HCT116 (cell line): ENCODE data around the gene ATP8A2. TPM values are rescaled to one million over a fixed set of nuclear protein-coding genes. Genes with fewer than 3 reads are reported as not detected.

Experiments
- ATAC-seq: fragments of 200-7000 bp; cut with Tn5 transposase; 2 replicates; pipeline ENCODE4 v1.9.1; 2020; ENCODE audit warnings: mild to moderate bottlenecking, moderate library complexity
- BruUV-seq: library from RNA; stranded (reverse); fragments of 400-500 nt; replicated peaks from 2 replicates; lab custom pipeline; 2021; lab: Mats Ljungman, UMichigan
- CTCF ChIA-PET: fragments of 300-600 bp; sonication (Branson Sonifier 250); formaldehyde crosslinking; loops from one replicate; lab custom pipeline; 2021; ENCODE audit warnings: antibody characterized with exemption; lab: Charles Lee
- POLR2A ChIA-PET: fragments of 300-600, 350-600 bp; sonication (Branson Sonifier 250); formaldehyde crosslinking; loops from one replicate; lab custom pipeline; 2021; ENCODE audit warnings: antibody characterized with exemption; lab: Charles Lee
- RAD21 ChIA-PET, 2 experiments: fragments of 300-600 bp; sonication (Branson Sonifier 250); formaldehyde crosslinking; loops; one replicate each; lab custom pipeline; 2023; ENCODE audit warnings: low total read pairs in 2 of 2; ENCODE audit not compliant: uncharacterized antibody in 2 of 2, unreplicated experiment in 2 of 2, low non-redundant PET in 1 of 2; lab: Charles Lee
- DNase-seq: peaks from one replicate; pipeline ENCODE4 v3.0.0-alpha.2; 2010; ENCODE audit warnings: low read depth, low spot score
- H2AFZ ChIP-seq: fragments of 200-600 bp; shearing (Covaris generic), sonication (generic); 2 replicates; pipeline ENCODE4 v1.6.1; 2017; ENCODE audit warnings: low read depth, mixed run types, mixed read lengths, antibody characterized with exemption, low read length; ENCODE audit not compliant: poor library complexity, severe bottlenecking
- H3K27ac ChIP-seq: 2 replicates; pipeline ENCODE4 v1.5.1; 2012; ENCODE audit warnings: low read depth, low read length
- H3K27me3 ChIP-seq: fragments of 200-600 bp; sonication (generic); 2 replicates; pipeline ENCODE4 v1.6.1; 2016; ENCODE audit warnings: mixed run types, low read length, mixed read lengths; ENCODE audit not compliant: insufficient read depth
- H3K36me3 ChIP-seq, 2 experiments: fragments of 200-500 bp in 1 of 2; fragments of 200-600 bp in 1 of 2; sonication (Bioruptor generic) in 1 of 2; sonication (generic) in 1 of 2; 2 replicates each; pipeline versions ENCODE4 v1.5.1 to v1.6.1; 2014 to 2016; ENCODE audit warnings: low read length in 2 of 2, inconsistent platforms in 1 of 2, mixed read lengths in 1 of 2, mixed run types in 1 of 2; ENCODE audit not compliant: insufficient read depth in 2 of 2, control insufficient read depth in 1 of 2
- H3K4me1 ChIP-seq, 2 experiments: fragments of 200-600 bp in 1 of 2; sonication (generic) in 1 of 2; 2 replicates each; pipeline versions ENCODE4 v1.5.1 to v1.6.1; 2012 to 2017; ENCODE audit warnings: low read length in 2 of 2, inconsistent platforms in 1 of 2, mild to moderate bottlenecking in 1 of 2, mixed read lengths in 1 of 2, mixed run types in 1 of 2, moderate library complexity in 1 of 2; ENCODE audit not compliant: insufficient read depth in 2 of 2, control insufficient read depth in 1 of 2
- H3K4me2 ChIP-seq: fragments of 200-600 bp; sonication (generic); 2 replicates; pipeline ENCODE4 v1.6.1; 2017; ENCODE audit warnings: mixed run types, low read length, mixed read lengths
- H3K4me3 ChIP-seq, 2 experiments: fragments of 200-600 bp in 1 of 2; sonication (generic) in 1 of 2; replicated peaks in 1 of 2; 2 replicates each; pipeline ENCODE4 v1.5.1; 2011 to 2016; ENCODE audit warnings: low read length in 2 of 2, control low read depth in 1 of 2, low read depth in 1 of 2, mild to moderate bottlenecking in 1 of 2, mixed read lengths in 1 of 2, mixed run types in 1 of 2
- H3K79me2 ChIP-seq: fragments of 200-600 bp; sonication (generic); 2 replicates; pipeline ENCODE4 v1.6.1; 2017; ENCODE audit warnings: mild to moderate bottlenecking, mixed run types, low read length, moderate library complexity, mixed read lengths; ENCODE audit not compliant: insufficient read depth
- H3K9ac ChIP-seq: fragments of 200-600 bp; sonication (generic); 2 replicates; pipeline ENCODE4 v1.6.1; 2016; ENCODE audit warnings: low read length, mixed read lengths
- H3K9me2 ChIP-seq: fragments of 200-600 bp; sonication (generic), shearing (Covaris generic); 2 replicates; pipeline ENCODE4 v1.6.1; 2017; ENCODE audit warnings: mixed run types, mild to moderate bottlenecking, moderate library complexity; ENCODE audit not compliant: insufficient read depth
- H3K9me3 ChIP-seq, 2 experiments: fragments of 200-500 bp in 1 of 2; fragments of 200-600 bp in 1 of 2; sonication (Bioruptor generic) in 1 of 2; sonication (generic) in 1 of 2; 2 replicates each; pipeline ENCODE4 v1.6.1; 2014 to 2017; ENCODE audit warnings: low read length in 2 of 2, mixed read lengths in 2 of 2, inconsistent platforms in 1 of 2, low read depth in 1 of 2, mild to moderate bottlenecking in 1 of 2, mixed run types in 1 of 2, moderate library complexity in 1 of 2; ENCODE audit not compliant: control insufficient read depth in 1 of 2, insufficient read depth in 1 of 2
- H4K20me1 ChIP-seq: fragments of 200-600 bp; sonication (generic), shearing (Covaris generic); 2 replicates; pipeline ENCODE4 v1.6.1; 2017; ENCODE audit warnings: mixed run types, mild to moderate bottlenecking, moderate library complexity; ENCODE audit not compliant: insufficient read depth
- CEBPB ChIP-seq: IDR thresholded peaks from 2 replicates; pipeline ENCODE4 v1.6.1; 2012; ENCODE audit warnings: low read depth
- ELF1 ChIP-seq: IDR thresholded peaks from 2 replicates; pipeline ENCODE4 v1.6.1; 2012; ENCODE audit warnings: low read depth, borderline replicate concordance
- EZH2phosphoT487 ChIP-seq: fragments of 200-600 bp; IDR thresholded peaks from 2 replicates; pipeline ENCODE4 v1.6.1; 2018; ENCODE audit warnings: antibody characterized with exemption, borderline replicate concordance
- JUND ChIP-seq: IDR thresholded peaks from 2 replicates; pipeline ENCODE4 v1.6.1; 2012
- POLR2AphosphoS5 ChIP-seq: IDR thresholded peaks from 2 replicates; pipeline ENCODE4 v1.6.1; 2011; ENCODE audit warnings: mild to moderate bottlenecking, low read depth, low read length, moderate library complexity
- RAD21 ChIP-seq: IDR thresholded peaks from 2 replicates; pipeline ENCODE4 v1.6.1; 2012; ENCODE audit warnings: low read depth, mild to moderate bottlenecking
- SIN3A ChIP-seq: IDR thresholded peaks from 2 replicates; pipeline ENCODE4 v1.6.1; 2012; ENCODE audit warnings: low read depth
- SP1 ChIP-seq: IDR thresholded peaks from 2 replicates; pipeline ENCODE4 v1.6.1; 2012; ENCODE audit warnings: low read depth
- SRF ChIP-seq: IDR thresholded peaks from 2 replicates; pipeline ENCODE4 v1.6.1; 2012; ENCODE audit warnings: low read depth
- TCF7L2 ChIP-seq: IDR thresholded peaks from 2 replicates; pipeline ENCODE4 v1.7.0; 2011; ENCODE audit warnings: borderline replicate concordance, inconsistent platforms; ENCODE audit not compliant: insufficient read depth, insufficient read length; ENCODE audit errors: extremely low read depth
- YY1 ChIP-seq: IDR thresholded peaks from 2 replicates; pipeline ENCODE4 v1.6.1; 2011; ENCODE audit warnings: low read length, low read depth, moderate library complexity, mild to moderate bottlenecking; ENCODE audit not compliant: insufficient replicate concordance; ENCODE audit errors: extremely low read depth
- ZFX ChIP-seq: fragments of 450-650 bp; IDR thresholded peaks from 2 replicates; pipeline ENCODE4 v1.6.1; 2017
- intact Hi-C: fragments of 100-400 bp; cut with micrococcal nuclease; formaldehyde crosslinking; loops from 2 replicates; pipeline ENCODE4 v1.10.0; 2022
- total RNA-seq: library from RNA; stranded (reverse); gene quantifications from one replicate; pipeline ENCODE4 v1.2.1, GENCODE V29; 2021; ENCODE audit not compliant: unreplicated experiment
- TF ChIP-seq, protein P1 (sequence below): IDR thresholded peaks from 2 replicates; pipeline ENCODE4 v1.6.1; 2012
- TF ChIP-seq, protein P2 (sequence below): IDR thresholded peaks from 2 replicates; pipeline ENCODE4 v1.6.1; 2012
- TF ChIP-seq, protein P3 (sequence below): IDR thresholded peaks from 2 replicates; pipeline ENCODE4 v1.6.1; 2011; ENCODE audit warnings: mild to moderate bottlenecking, low read length, moderate library complexity; ENCODE audit not compliant: insufficient replicate concordance; ENCODE audit errors: extremely low read depth
- TF ChIP-seq, protein P4 (sequence below), 3 experiments: fragments of 200-600 bp in 1 of 3; sonication (generic) in 1 of 3; IDR thresholded peaks in 2 of 3; conservative IDR thresholded peaks in 1 of 3; 2 replicates each; pipeline ENCODE4 v1.5.1; 2012 to 2017; ENCODE audit warnings: low read depth in 2 of 3, low read length in 2 of 3, antibody characterized with exemption in 1 of 3, borderline replicate concordance in 1 of 3, control low read depth in 1 of 3, mild to moderate bottlenecking in 1 of 3, mixed read lengths in 1 of 3, mixed run types in 1 of 3, moderate library complexity in 1 of 3; ENCODE audit not compliant: insufficient read depth in 1 of 3

ATP8A2 gene
- total RNA-seq, 1 experiment from 2014 or later, result not detected

DNA sequence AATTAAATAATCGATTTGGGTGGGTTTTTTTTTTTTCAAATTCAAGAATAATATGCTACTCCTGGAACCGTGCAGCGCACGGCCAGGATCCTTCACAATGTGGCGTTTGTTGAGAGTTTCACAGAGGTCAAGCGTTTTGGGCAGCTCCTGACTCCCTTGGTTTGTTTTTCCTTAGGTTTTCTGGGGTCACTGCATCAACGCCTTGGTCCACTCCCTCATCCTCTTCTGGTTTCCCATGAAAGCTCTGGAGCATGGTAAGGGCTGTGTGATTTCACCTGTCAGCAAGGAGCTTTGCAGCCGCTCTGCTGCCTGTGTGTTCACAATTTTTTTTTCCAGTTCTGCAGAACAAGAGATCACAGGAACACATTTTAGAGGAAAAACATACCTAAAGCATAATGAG is 467.6 kb downstream of the ATP8A2 start:
- intact Hi-C loops, result no loop called here
- H3K79me2 ChIP-seq, result no peaks in the 10 kb centered on the region
- no peaks in the 10 kb centered on the region for H3K9me3 ChIP-seq
- H4K20me1 ChIP-seq, result no peaks in the 10 kb centered on the region
- BruUV-seq, result no TSS peak
- DNase-seq, result no peak
- CTCF ChIA-PET, result no interaction called here
- no peaks in the 10 kb centered on the region for H3K9me2 ChIP-seq
- H3K36me3 ChIP-seq, result no peaks in the 10 kb centered on the region
- no peak overlapping the region for H3K4me2 ChIP-seq
- POLR2A ChIA-PET, result interaction anchor here (0.6 kb wide), 1 partner anchor 10 kb away, joined by 4 read pairs; no protein-coding TSS in a partner anchor
- H3K9ac ChIP-seq, result no peak overlapping the region
- RAD21 ChIA-PET, result no interaction called here
- H2AFZ ChIP-seq, result no peak overlapping the region
- TF ChIP-seq, protein P1, sequence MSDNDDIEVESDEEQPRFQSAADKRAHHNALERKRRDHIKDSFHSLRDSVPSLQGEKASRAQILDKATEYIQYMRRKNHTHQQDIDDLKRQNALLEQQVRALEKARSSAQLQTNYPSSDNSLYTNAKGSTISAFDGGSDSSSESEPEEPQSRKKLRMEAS, result no peak
- TF ChIP-seq ELF1 (no peak), SRF (no peak), JUND (no peak), EZH2phosphoT487 (no peak), CEBPB (no peak), TCF7L2 (no peak), YY1 (no peak), ZFX (no peak), RAD21 (no peak), SIN3A (no peak), POLR2AphosphoS5 (no peak), SP1 (no peak)
- TF ChIP-seq, protein P2, sequence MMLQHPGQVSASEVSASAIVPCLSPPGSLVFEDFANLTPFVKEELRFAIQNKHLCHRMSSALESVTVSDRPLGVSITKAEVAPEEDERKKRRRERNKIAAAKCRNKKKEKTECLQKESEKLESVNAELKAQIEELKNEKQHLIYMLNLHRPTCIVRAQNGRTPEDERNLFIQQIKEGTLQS, result no peak
- TF ChIP-seq, protein P3, sequence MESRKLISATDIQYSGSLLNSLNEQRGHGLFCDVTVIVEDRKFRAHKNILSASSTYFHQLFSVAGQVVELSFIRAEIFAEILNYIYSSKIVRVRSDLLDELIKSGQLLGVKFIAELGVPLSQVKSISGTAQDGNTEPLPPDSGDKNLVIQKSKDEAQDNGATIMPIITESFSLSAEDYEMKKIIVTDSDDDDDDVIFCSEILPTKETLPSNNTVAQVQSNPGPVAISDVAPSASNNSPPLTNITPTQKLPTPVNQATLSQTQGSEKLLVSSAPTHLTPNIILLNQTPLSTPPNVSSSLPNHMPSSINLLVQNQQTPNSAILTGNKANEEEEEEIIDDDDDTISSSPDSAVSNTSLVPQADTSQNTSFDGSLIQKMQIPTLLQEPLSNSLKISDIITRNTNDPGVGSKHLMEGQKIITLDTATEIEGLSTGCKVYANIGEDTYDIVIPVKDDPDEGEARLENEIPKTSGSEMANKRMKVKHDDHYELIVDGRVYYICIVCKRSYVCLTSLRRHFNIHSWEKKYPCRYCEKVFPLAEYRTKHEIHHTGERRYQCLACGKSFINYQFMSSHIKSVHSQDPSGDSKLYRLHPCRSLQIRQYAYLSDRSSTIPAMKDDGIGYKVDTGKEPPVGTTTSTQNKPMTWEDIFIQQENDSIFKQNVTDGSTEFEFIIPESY, result no peak
- TF ChIP-seq, protein P4, sequence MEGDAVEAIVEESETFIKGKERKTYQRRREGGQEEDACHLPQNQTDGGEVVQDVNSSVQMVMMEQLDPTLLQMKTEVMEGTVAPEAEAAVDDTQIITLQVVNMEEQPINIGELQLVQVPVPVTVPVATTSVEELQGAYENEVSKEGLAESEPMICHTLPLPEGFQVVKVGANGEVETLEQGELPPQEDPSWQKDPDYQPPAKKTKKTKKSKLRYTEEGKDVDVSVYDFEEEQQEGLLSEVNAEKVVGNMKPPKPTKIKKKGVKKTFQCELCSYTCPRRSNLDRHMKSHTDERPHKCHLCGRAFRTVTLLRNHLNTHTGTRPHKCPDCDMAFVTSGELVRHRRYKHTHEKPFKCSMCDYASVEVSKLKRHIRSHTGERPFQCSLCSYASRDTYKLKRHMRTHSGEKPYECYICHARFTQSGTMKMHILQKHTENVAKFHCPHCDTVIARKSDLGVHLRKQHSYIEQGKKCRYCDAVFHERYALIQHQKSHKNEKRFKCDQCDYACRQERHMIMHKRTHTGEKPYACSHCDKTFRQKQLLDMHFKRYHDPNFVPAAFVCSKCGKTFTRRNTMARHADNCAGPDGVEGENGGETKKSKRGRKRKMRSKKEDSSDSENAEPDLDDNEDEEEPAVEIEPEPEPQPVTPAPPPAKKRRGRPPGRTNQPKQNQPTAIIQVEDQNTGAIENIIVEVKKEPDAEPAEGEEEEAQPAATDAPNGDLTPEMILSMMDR (IDR thresholded peaks at IDR 0.05 in 2 of 3, conservative IDR thresholded peaks at IDR 0.05 in 1 of 3; ENCODE audit: borderline replicate concordance in 1 of 3, insufficient read depth in 1 of 3, low read depth in 2 of 3, low read length in 2 of 3), result no peak
- TF ChIP-seq, all 23 proteins: peak for 0
- Histone ChIP-seq H3K27ac (no peak overlapping the region), H3K4me3 (no peak overlapping the region), H3K27me3 (peaks cover 20% of the 10 kb centered on the region), H3K4me1 (no peaks in the 10 kb centered on the region)
- ATAC-seq, result no peak
